Measurements from ENCODE around the gene CPEB4. TPM values are rescaled to one million over a fixed set of nuclear protein-coding genes. Genes with fewer than 3 reads are reported as not detected.

The CPEB4 gene
- total and polyA plus RNA-seq, 2 experiments from 2014 or later = 6.2 to 11.6 TPM

DNA sequence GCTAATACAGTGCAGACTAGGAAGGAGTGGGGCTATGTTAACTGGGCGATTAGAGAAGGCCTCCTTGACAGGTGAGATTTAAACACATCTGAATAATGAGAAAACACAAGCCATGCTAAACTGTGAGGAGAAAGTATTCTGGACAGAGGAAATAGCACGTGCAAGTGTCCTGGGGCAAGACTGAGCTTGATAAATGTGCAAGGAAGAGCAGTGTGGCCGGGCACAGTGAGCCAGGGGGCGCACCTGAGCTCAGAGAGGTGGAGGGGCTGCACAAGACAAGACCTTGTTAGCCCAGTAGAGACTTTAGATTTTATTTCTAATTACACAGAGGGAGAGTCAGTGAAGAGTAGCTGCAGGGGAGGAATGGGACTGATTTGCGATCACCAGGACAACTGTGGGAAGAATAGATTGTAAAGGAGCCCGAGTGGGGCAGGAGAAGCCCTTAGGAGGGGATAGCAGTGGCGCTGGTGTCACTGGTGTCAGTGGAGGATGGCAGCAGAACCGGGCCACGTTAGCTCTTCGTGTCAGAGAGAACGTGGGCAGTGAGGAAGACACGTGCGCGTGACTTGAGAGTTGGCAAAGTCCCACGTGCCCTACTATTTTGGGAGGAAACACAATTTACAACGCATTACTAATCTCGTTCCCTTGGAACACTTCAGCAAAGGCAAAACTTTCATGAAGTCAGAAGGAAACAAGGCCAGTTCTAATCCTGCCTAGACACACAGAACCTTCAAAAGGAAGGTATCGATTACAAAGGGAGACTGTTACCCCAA, 82.9 kb downstream of the CPEB4 start:
- Histone ChIP-seq H3K36me3 (ENCODE audit: low read depth) (no peaks in the 10 kb centered on the region), H3K9me3 (ENCODE audit: low read depth) (no peaks in the 10 kb centered on the region), H3K4me3 (no peak overlapping the region), H3F3A (ENCODE audit: insufficient read depth) (no peaks in the 10 kb centered on the region), H3K27me3 (replicated peaks; ENCODE audit: insufficient read depth) (no peaks in the 10 kb centered on the region), H3K79me2 (ENCODE audit: insufficient read depth) (no peaks in the 10 kb centered on the region), H3K4me1 (ENCODE audit: insufficient read depth) (no peaks in the 10 kb centered on the region), H2AFZ (no peak overlapping the region), H3K9ac (no peak overlapping the region), H3K27ac (no peak overlapping the region), H4K20me1 (ENCODE audit: insufficient read depth) (no peaks in the 10 kb centered on the region), H3K9me2 (ENCODE audit: insufficient read depth) (no peaks in the 10 kb centered on the region), H3K4me2 (ENCODE audit: unreplicated experiment) (no peak overlapping the region)
- TF ChIP-seq EZH2phosphoT487 (IDR thresholded peaks at IDR 0.05; ENCODE audit: insufficient read depth, low read depth) (no peak), EZH2 (IDR thresholded peaks at IDR 0.05; ENCODE audit: insufficient read depth, poor library complexity, severe bottlenecking) (no peak)
- peak; percentile 56 for DNase-seq
- WGBS, 2 experiments (ENCODE audit: low coverage in 1 of 2, low lambda C conversion rate in 2 of 2, missing lambda C conversion rate in 2 of 2) = 50 to 51% methylated on average over 18 of the region's 18 CpGs
- in situ Hi-C loops (cut with MboI) = no loop called here

DNA sequence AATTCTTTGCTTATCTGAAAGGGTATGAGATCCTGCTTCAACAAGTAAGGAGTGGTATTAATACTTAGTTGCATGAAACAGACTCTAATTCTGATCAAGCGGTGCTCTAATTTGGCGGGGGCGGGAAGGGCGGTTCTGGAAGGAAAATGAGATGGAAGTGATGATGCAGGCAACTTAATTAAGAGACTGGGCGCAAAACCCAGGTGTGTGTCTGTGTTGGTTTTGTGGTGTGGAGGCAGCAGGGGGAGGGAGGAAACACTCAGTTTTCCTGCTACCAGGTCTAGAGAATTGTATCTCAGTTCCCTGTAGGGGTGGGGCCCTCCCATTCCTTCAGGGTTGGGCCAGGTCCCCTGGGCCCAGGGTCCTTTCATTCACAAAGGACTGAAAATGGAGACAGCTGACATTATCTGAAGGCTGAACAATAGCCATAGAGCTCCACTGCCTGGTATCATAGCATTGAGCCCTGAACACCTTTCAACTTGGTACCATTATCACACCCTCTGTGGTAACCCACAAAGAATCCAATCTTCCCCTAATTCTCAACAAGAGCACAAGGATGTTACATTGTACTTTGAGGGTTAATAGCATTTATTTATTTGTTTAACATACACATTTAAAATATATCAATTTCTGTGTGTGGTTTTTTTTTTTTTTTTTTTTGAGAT, 83.7 kb downstream of the CPEB4 start:
- Histone ChIP-seq H3K4me2 (ENCODE audit: unreplicated experiment) (no peak overlapping the region), H3K9ac (no peak overlapping the region)
- in situ Hi-C loops (cut with MboI) = no loop called here

DNA sequence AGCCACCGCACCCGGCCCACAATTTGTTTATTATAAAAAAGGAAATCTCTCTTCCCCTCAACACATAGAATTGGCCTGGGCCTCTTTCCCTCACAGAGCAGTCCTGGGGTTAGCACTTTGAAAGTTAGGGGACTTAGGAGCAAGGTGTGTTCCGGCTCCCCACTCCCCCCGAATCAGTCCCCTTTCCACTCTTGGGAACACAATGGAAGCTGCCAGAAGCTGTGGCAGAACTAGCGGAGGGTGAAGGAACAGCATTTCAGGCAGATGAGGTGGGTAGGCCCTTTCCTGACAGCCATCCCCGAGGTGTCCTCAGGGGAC, 84.4 kb downstream of the CPEB4 start:
- peak overlapping the region; percentile 100 for H3K4me2 ChIP-seq (ENCODE audit: unreplicated experiment)
- peak overlapping the region; percentile 84 for H3K4me3 ChIP-seq
- no peaks in the 10 kb centered on the region for H3K9me2 ChIP-seq (ENCODE audit: insufficient read depth)
- WGBS, 2 experiments (ENCODE audit: low coverage in 1 of 2, low lambda C conversion rate in 2 of 2, missing lambda C conversion rate in 2 of 2) = 54 to 59% methylated on average over 6 of the region's 6 CpGs
- H3K4me1 ChIP-seq (ENCODE audit: insufficient read depth) = no peaks in the 10 kb centered on the region
- peak overlapping the region; percentile 87 for H2AFZ ChIP-seq
- no peaks in the 10 kb centered on the region for H3K36me3 ChIP-seq (ENCODE audit: low read depth)
- TF ChIP-seq EZH2 (IDR thresholded peaks at IDR 0.05; ENCODE audit: insufficient read depth, poor library complexity, severe bottlenecking) = no peak
- no peak for TF ChIP-seq EZH2phosphoT487 (IDR thresholded peaks at IDR 0.05; ENCODE audit: insufficient read depth, low read depth)
- no peaks in the 10 kb centered on the region for H3K27me3 ChIP-seq (replicated peaks; ENCODE audit: insufficient read depth)
- in situ Hi-C loops (cut with MboI) = no loop called here
- H3K9me3 ChIP-seq (ENCODE audit: low read depth) = no peaks in the 10 kb centered on the region
- peak overlapping the region; percentile 69; the same call in 1 of the 2 replicates for H3K9ac ChIP-seq
- no peak overlapping the region for H3K27ac ChIP-seq
- H4K20me1 ChIP-seq (ENCODE audit: insufficient read depth) = no peaks in the 10 kb centered on the region
- no peak for DNase-seq
- no peaks in the 10 kb centered on the region for H3K79me2 ChIP-seq (ENCODE audit: insufficient read depth)
- H3F3A ChIP-seq (ENCODE audit: insufficient read depth) = no peaks in the 10 kb centered on the region

More for the DNA sequence above, 83.7 kb downstream of the CPEB4 start:
- Histone ChIP-seq H3K9me3 (ENCODE audit: low read depth) (no peaks in the 10 kb centered on the region), H3K79me2 (ENCODE audit: insufficient read depth) (no peaks in the 10 kb centered on the region), H3K9me2 (ENCODE audit: insufficient read depth) (no peaks in the 10 kb centered on the region), H3K27me3 (replicated peaks; ENCODE audit: insufficient read depth) (no peaks in the 10 kb centered on the region), H4K20me1 (ENCODE audit: insufficient read depth) (no peaks in the 10 kb centered on the region), H2AFZ (no peak overlapping the region), H3K27ac (no peak overlapping the region), H3K4me1 (ENCODE audit: insufficient read depth) (no peaks in the 10 kb centered on the region), H3F3A (ENCODE audit: insufficient read depth) (no peaks in the 10 kb centered on the region), H3K4me3 (no peak overlapping the region), H3K36me3 (ENCODE audit: low read depth) (no peaks in the 10 kb centered on the region)
- 72 to 89% methylated on average over 5 of the region's 5 CpGs for WGBS, 2 experiments (ENCODE audit: low coverage in 1 of 2, low lambda C conversion rate in 2 of 2, missing lambda C conversion rate in 2 of 2)
- no peak for DNase-seq
- TF ChIP-seq EZH2phosphoT487 (IDR thresholded peaks at IDR 0.05; ENCODE audit: insufficient read depth, low read depth) (no peak), EZH2 (IDR thresholded peaks at IDR 0.05; ENCODE audit: insufficient read depth, poor library complexity, severe bottlenecking) (no peak)

DNA sequence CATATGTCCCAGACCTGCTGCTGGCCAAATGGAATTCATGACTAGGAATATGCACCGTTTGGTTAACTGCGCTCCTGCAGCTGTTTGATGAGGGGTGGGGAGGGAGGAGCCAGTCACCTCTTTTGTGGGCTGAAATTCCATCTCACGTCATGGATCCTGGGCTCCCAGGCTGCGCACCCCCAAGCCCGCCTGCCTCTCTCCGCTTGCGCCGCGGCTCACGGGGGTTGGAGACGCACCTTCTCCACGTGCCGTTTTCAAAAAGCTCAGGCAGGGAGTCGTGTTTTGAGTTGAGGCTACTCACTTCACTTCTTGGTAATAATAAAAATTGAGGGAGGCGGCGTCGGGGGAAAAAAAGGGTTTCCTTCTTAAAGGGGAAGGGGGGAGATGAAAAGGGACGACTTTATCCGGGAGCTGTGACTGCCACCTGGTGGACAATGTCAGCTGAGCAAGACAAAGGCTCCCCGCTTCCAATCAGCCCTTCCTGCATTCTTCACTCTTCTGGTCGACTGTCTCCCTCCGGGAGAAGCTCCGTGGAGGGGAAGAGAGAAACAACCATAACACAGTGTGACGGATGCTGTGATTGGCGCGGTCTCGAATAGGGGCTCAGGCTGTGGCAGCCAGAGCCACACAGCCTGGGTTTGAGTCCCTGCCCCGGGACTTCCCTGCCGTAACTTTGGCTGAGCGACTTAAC, 84.9 kb downstream of the CPEB4 start:
- peak overlapping the region; percentile 100 for H3K4me2 ChIP-seq (ENCODE audit: unreplicated experiment)
- 1 to 4% methylated on average over 30 of the region's 30 CpGs for WGBS, 2 experiments (ENCODE audit: low coverage in 1 of 2, low lambda C conversion rate in 2 of 2, missing lambda C conversion rate in 2 of 2)
- no peaks in the 10 kb centered on the region for H3K27me3 ChIP-seq (replicated peaks; ENCODE audit: insufficient read depth)
- peak overlapping the region; percentile 84 for H3K4me3 ChIP-seq
- peak overlapping the region; percentile 87 for H2AFZ ChIP-seq
- in situ Hi-C loops (cut with MboI) = no loop called here
- TF ChIP-seq EZH2phosphoT487 (IDR thresholded peaks at IDR 0.05; ENCODE audit: insufficient read depth, low read depth) (no peak), EZH2 (IDR thresholded peaks at IDR 0.05; ENCODE audit: insufficient read depth, poor library complexity, severe bottlenecking) (no peak)
- peak overlapping the region; percentile 69 for H3K9ac ChIP-seq
- H3K36me3 ChIP-seq (ENCODE audit: low read depth) = no peaks in the 10 kb centered on the region
- H3K79me2 ChIP-seq (ENCODE audit: insufficient read depth) = no peaks in the 10 kb centered on the region
- H3K4me1 ChIP-seq (ENCODE audit: insufficient read depth) = no peaks in the 10 kb centered on the region
- no peaks in the 10 kb centered on the region for H3K9me3 ChIP-seq (ENCODE audit: low read depth)
- peak; percentile 83 for DNase-seq
- H3K27ac ChIP-seq = no peak overlapping the region
- no peaks in the 10 kb centered on the region for H3F3A ChIP-seq (ENCODE audit: insufficient read depth)
- H4K20me1 ChIP-seq (ENCODE audit: insufficient read depth) = no peaks in the 10 kb centered on the region
- no peaks in the 10 kb centered on the region for H3K9me2 ChIP-seq (ENCODE audit: insufficient read depth)

All from GM23248 (cell line).